Adrenal gland (tissue), 5 donors: ENCODE measurements around the gene SLC5A10.

ENCODE experiments used
- CTCF ChIP-seq, 6 experiments: fragments of 450-650 bp in 4 of 6; fragments of 200-600 bp in 2 of 6; sonication (generic) in 1 of 6; IDR thresholded peaks; 1 replicate in 5 of 6; 2 replicates in 1 of 6; pipeline versions ENCODE4 v1.5.1 to v1.8.0; 2016 to 2021; ENCODE audit warnings: antibody characterized with exemption in 6 of 6, mild to moderate bottlenecking in 2 of 6, moderate library complexity in 1 of 6
- POLR2A ChIP-seq, 2 donors: fragments of 450-650 bp; IDR thresholded peaks; one replicate each; pipeline ENCODE4 v1.6.1; 2017; ENCODE audit warnings: antibody characterized with exemption in 2 of 2, mild to moderate bottlenecking in 2 of 2, moderate library complexity in 1 of 2
- donor health status: DM: no; HTN: no; CAD: no.

- no peak for TF ChIP-seq CTCF (IDR thresholded peaks at IDR 0.05)
- no peak for TF ChIP-seq POLR2A (IDR thresholded peaks at IDR 0.05)
These were observed 3.4 kb upstream of the SLC5A10 start for GRCh38 chr17:18948476-18949006.
